ES-I3 (cell line): ENCODE results near the gene TNNC2.

Experiments
- H3K36me3 ChIP-seq: 2 replicates; pipeline ENCODE4 v1.6.1; 2013; ENCODE audit warnings: mild to moderate bottlenecking, low read length, control low read depth, moderate library complexity; ENCODE audit not compliant: insufficient read depth
- H3K4me1 ChIP-seq: 2 replicates; pipeline ENCODE4 v1.6.1; 2013; ENCODE audit warnings: mild to moderate bottlenecking, control low read depth, low read length; ENCODE audit not compliant: insufficient read depth
- H3K9ac ChIP-seq: 2 replicates; pipeline ENCODE4 v1.6.1; 2013; ENCODE audit warnings: low read depth, mild to moderate bottlenecking, low read length, moderate library complexity
- H3K9me3 ChIP-seq: 2 replicates; pipeline ENCODE4 v1.6.1; 2013; ENCODE audit warnings: mild to moderate bottlenecking, low read length, moderate library complexity; ENCODE audit not compliant: control insufficient read depth, insufficient read depth

Gene TNNC2

DNA sequence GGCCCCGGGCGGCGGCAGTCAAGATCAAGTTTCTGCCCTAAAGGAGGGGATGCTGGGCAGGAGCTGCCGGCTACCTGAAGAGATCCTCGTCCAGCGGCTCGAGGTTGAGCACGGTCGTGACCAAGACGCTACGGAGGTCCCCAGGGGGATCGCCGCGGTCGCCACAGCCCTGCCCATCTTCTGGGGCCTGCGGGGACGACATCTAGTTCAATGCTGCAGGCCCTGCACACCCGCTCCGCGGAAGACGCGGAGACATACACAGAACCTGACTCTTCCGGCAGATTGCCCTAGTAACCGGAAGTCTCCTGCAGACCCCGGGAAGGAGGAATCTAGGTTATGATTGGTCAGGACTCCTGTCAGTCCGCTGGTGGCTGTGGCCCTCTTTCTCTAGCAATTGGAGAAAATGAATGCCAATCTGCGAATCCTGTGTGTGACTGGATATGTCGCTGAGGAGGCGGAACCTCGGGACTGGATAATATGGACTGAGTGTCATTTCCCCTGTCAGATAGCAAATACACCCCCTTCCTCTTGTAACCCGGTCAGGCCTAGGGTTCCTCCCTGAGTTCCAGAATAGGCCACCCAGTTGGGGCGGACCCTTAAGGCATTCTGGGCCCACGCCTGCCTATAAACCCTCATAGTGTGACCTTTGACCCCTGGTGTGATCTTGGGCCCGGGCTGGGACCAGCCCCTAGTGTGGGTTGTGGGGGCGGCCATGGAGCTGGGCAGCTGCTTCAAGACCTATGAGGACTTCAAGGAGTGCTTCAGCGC lies 30.2 kb upstream of the TNNC2 start, which contains the start of the genes ACOT8 and ZSWIM3:
Gene ACOT8, minus strand, starts transcription at position 279 of the 768 bp plus-strand sequence. Its CDS starts 77 bp downstream, at position 202.
Gene ZSWIM3, plus strand, starts transcription at position 501 of the 768 bp plus-strand sequence. Its CDS starts 212 bp downstream, at position 713.
- no peaks in the 10 kb centered on the region for H3K36me3 ChIP-seq
- H3K9ac ChIP-seq, result peak within 1 kb of the TSS; percentile 95
- no peaks in the 10 kb centered on the region for H3K9me3 ChIP-seq
- H3K4me1 ChIP-seq, result peaks cover 23% of the 10 kb centered on the region

DNA sequence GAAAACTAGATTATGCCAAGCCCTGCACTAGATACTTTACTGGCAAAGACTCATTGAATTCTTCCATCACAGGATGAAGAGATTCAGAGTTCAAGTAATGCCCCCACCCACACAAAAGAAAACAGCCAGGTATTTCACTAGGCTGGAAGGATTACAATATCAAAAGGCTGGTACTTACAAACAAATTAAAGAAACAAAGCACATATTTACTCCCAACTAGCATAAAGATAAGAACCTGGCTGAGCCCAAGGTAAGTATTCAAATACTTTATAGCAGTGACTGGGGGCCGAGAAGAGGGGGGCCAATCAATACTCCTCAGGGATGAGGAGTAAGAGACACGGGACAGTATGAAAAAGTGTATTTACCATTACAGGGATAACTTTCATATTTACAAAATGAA lies 26.4 kb upstream of the TNNC2 start:
- Histone ChIP-seq H3K4me1 (peaks cover 17% of the 10 kb centered on the region), H3K9me3 (no peaks in the 10 kb centered on the region), H3K36me3 (peaks cover 2% of the 10 kb centered on the region; the same call in 1 of the 2 replicates), H3K9ac (no peak overlapping the region)

DNA sequence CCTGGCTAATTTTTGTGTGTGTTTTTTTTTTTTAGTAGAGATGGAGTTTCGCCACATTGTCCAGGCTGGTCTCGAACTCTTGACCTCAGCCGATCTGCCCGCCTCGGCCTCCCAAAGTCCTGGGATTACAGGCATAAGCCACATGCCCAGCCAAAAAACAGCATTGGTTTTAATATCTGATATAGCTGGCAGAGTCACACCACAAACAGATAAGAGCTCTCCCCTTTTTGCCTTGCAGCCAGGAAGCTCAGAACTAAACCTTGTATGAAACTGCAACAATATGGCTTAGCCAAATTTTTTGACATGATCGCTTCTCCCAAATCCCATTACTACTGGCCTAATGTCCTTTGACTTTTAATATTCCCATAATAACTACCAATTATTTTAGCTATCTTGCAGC lies 25.2 kb upstream of the TNNC2 start:
- Histone ChIP-seq H3K9me3 (no peaks in the 10 kb centered on the region), H3K4me1 (peaks cover 13% of the 10 kb centered on the region), H3K9ac (no peak overlapping the region), H3K36me3 (peaks cover 7% of the 10 kb centered on the region; the same call in 1 of the 2 replicates)

DNA sequence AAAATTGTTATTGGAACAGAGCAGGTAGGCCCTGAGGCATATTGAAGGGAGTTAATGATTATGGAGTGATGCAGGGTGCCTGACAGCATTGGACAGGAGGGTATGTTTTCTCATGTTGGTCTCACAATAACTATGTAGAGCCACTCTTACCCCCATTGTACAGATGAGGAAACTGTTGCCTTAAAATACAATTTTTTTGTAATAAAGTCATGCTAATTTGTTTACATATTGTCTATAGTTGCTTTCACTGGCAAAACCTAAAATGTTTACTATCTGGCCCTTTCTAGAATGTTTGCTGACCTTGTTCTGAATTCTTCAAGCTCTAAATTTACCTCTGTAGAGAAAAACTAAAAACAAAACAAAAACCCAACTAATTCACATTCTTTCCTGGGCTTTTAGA lies 24.4 kb upstream of the TNNC2 start:
- peaks cover 8% of the 10 kb centered on the region; the same call in 1 of the 2 replicates for H3K36me3 ChIP-seq
- H3K4me1 ChIP-seq, result peaks cover 13% of the 10 kb centered on the region
- no peak overlapping the region for H3K9ac ChIP-seq
- no peaks in the 10 kb centered on the region for H3K9me3 ChIP-seq

DNA sequence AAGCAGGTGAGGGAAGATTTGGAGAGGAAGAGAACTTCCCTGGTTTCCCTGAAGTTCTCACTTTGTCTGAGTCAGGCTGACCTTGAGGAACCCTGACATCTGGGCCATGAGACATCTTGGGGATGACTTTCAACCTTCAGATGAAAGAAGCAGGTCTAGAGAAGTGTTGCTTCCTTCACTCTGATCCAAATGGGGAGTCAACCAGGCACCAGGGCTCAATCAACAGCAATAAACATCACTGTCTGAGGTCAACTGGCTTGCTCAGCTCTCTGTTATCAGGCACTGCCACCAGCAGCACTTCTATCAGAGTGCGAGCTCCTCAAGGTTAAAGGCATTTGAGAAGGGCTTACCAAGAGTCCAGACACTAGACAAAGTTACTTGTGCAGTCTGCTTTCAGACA lies 23.8 kb upstream of the TNNC2 start:
- Histone ChIP-seq H3K4me1 (peaks cover 13% of the 10 kb centered on the region), H3K9ac (no peak overlapping the region), H3K36me3 (peaks cover 10% of the 10 kb centered on the region; the same call in 1 of the 2 replicates), H3K9me3 (no peaks in the 10 kb centered on the region)

DNA sequence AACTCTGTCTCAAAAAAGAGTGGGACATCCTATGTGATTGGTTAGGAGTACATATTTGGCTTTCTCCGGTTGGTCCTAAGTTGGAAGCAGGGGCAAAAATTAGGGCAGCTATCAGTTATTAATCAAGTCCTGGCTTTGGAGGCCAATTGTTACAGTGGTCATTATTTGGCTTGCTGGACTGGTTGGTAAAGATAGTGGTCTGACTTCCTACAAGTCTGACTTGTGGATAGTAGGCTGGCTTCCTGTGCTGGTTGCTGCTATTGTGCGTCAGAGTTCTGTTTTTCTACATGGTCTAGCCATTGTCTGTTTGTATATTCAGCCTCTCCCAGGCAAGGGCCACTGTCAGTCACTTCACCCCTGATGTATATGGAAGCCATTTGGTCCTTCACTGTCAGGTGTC lies 23.1 kb upstream of the TNNC2 start:
- no peak overlapping the region for H3K9ac ChIP-seq
- peaks cover 13% of the 10 kb centered on the region for H3K4me1 ChIP-seq
- peaks cover 12% of the 10 kb centered on the region; the same call in 1 of the 2 replicates for H3K36me3 ChIP-seq
- no peaks in the 10 kb centered on the region for H3K9me3 ChIP-seq

DNA sequence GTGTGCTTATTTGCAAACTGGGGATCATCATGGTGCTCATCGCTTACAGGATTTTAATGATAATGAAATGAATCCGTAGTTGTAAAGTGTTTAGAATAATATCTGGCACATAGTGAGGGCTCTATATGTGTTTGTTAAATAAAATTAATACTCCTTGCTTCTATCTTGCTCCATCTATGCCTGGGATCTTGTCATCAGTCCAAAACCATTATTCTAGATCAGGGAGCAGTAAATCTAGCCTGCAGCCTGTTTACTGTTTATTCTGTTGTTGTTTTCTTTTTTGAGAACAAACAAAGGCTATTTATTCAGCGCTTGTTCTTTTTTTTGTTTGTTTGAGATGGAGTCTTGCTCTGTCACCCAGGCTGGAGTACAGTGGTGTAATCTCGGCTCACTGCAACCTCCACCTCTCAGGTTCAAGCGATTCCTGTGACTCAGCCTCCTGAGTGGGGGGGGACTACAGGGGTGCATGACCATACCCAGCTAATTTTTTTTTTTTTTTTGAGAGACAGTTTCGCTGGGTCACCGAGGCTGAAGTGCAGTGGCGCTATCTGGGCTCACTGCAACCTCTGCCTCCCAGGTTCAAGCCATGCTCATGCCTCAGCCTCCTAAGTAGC lies 22.0 kb upstream of the TNNC2 start:
- peaks cover 4% of the 10 kb centered on the region; the same call in 1 of the 2 replicates for H3K4me1 ChIP-seq
- H3K9ac ChIP-seq, result no peak overlapping the region
- H3K9me3 ChIP-seq, result no peaks in the 10 kb centered on the region
- H3K36me3 ChIP-seq, result peaks cover 12% of the 10 kb centered on the region; the same call in 1 of the 2 replicates

DNA sequence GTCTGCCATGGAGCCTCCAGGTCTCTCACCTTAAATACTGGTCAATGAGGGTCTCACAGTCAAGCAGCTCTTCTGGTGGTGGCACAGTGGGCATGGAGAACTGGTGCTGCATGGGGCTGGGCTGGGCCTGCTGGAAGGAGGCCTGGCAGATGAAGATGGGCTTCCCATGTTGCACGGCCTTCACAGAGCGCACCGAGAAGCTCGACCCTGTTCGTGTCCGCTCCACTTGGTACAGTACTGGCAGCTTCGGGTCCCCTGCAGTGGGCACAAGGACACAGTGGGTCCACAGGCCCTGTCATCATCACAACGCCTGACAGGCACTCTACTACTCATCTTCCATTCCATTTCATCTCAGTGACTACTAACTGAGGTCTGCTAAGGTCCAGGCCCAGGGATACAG lies 21.3 kb upstream of the TNNC2 start:
- Histone ChIP-seq H3K36me3 (peaks cover 12% of the 10 kb centered on the region; the same call in 1 of the 2 replicates), H3K4me1 (peaks cover 4% of the 10 kb centered on the region; the same call in 1 of the 2 replicates), H3K9ac (no peak overlapping the region), H3K9me3 (no peaks in the 10 kb centered on the region)

DNA sequence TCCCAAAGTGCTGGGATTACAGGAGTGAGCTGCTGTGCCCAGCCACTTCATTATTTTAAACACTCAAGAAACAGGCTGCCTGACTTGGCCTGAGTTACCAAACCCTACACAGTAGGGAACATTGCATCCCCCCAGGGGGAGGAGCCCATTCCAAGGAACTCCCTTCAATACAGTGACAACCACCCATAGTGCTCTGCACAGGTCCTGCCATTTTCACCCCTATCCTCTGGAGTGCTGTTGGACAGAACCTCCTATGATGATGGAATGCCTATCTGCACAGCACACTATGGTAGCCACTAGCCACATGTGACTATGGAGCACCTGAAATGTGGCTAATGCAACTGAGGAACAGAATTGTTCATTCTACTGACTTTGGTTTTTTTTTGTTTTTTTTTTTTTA lies 18.3 kb upstream of the TNNC2 start:
- Histone ChIP-seq H3K36me3 (peaks cover 20% of the 10 kb centered on the region), H3K9me3 (no peaks in the 10 kb centered on the region), H3K4me1 (no peaks in the 10 kb centered on the region), H3K9ac (no peak overlapping the region)

DNA sequence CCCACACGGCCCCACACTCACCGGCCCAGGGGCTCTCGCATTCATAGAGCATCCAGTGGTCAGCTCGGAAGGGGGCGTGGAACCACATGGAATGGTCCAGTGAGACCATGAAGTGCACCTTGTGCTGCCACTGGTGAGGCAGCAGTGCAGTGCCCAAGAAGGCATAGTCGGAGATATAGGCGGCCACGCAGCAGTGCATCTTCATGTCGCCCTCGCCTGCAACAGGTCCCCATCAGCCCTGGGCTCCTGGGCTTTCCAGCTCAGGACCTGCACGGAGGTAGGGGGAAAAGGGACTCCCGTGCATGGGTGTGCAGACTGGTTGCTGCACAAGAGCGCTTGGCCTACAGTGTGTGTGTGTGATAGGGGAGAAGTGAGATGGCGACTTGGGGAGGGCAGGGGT lies 16.4 kb upstream of the TNNC2 start:
- Histone ChIP-seq H3K9me3 (no peaks in the 10 kb centered on the region), H3K4me1 (no peaks in the 10 kb centered on the region), H3K9ac (no peak overlapping the region), H3K36me3 (peaks cover 18% of the 10 kb centered on the region)

DNA sequence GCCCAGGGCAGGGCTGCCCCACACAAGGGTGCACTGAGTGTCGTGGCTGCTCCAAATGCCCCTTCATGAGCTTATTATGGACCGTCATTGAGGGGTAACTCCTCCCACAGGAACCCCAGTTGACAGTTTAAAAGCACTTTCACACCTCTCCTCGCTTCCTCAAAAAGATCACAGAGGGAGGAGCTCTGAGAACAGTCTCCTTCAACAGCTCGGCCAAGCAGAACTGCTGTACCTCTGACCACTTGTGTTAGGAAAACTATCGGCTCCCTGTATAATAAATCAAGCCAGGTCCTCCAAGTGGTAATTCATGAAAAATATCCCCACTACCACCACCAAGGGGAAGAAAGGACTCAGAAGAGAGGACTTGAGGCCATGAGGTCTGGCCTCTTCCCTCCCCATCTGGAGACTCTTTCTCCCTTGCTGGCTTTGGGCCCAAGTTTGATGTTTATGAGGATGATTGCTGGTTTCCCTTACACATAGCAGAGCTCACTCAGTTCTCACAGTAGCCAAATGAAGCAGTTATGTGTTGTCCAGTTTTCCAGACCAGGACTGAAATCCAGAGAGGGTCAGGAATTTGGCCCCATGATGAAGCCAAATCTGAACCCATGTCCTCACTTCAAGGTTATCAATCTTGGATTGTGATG lies 15.2 kb upstream of the TNNC2 start:
- peaks cover 13% of the 10 kb centered on the region for H3K36me3 ChIP-seq
- no peaks in the 10 kb centered on the region for H3K4me1 ChIP-seq
- no peaks in the 10 kb centered on the region for H3K9me3 ChIP-seq
- no peak overlapping the region for H3K9ac ChIP-seq

DNA sequence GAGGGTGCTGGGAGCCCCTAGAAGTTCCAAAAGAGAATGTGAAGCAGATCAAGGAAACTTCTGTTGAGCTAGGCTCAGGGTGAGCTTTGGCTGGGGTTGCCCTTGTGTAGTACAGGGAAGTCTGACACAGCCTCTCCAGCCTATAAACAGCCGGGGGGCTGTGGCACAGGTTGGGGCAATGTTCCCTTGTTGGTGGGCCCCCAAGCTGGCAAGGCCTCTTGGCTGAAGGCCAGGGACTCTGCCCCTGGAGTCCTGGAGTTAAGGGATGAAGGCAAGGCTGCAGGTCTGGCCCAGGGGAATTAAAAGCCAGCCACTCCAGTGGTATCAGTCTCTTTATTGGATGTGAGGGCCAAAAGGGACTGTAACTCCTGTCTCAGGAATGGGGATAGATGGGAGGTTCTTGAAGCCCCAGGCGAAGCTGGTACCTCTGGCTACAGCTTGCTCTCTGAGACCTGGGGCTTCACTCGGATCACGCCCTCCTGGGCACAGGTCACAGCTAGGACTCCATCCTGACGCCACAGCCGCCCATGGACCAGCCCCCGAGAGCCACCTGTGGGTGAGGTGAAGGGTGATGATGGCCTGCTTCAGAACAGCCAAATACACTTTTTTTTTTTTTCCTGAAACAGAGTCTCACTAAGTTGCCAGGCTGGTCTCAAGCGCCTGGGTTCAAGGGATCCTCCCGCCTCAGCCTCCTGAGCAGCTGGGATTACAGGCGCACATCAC lies 14.5 kb upstream of the TNNC2 start:
- no peaks in the 10 kb centered on the region for H3K4me1 ChIP-seq
- H3K36me3 ChIP-seq, result peaks cover 17% of the 10 kb centered on the region
- no peaks in the 10 kb centered on the region for H3K9me3 ChIP-seq
- no peak overlapping the region for H3K9ac ChIP-seq

DNA sequence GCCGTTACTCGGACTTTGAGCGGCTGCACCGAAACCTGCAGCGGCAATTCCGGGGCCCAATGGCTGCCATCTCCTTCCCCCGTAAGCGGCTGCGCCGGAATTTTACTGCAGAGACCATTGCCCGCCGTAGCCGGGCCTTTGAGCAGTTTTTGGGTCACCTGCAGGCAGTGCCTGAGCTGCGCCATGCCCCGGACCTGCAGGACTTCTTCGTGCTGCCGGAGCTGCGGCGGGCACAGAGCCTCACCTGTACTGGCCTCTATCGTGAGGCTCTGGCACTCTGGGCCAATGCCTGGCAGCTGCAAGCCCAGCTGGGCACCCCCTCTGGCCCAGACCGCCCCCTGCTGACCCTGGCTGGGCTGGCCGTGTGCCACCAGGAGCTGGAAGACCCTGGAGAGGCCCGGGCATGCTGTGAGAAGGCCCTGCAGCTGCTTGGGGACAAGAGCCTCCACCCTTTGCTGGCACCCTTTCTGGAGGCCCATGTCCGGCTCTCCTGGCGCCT lies 13.6 kb upstream of the TNNC2 start:
- H3K9me3 ChIP-seq, result no peaks in the 10 kb centered on the region
- H3K36me3 ChIP-seq, result peaks cover 15% of the 10 kb centered on the region
- H3K9ac ChIP-seq, result no peak overlapping the region
- H3K4me1 ChIP-seq, result peaks cover under 1% of the 10 kb centered on the region; the same call in 1 of the 2 replicates

DNA sequence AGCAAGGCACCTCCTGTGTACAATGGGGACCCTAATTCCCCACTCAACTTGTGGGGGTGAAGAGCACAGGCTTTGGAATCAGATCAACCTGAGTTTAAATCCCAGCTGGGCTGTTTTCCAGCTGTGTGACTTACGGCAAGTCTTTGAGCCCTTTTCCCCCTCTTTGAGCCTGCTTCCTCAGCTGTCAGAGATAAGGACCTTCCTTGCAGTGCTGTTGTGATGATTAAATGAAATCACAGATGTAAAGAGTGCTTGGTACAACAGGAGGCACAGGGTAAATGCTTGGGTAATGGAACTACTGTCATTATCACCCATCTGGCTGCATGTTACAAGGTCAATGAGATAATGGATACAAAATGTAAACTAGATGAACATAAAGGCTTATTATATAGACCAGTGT lies 9.7 kb upstream of the TNNC2 start:
- Histone ChIP-seq H3K36me3 (peaks cover 8% of the 10 kb centered on the region), H3K4me1 (peaks cover 15% of the 10 kb centered on the region), H3K9me3 (no peaks in the 10 kb centered on the region), H3K9ac (no peak overlapping the region)
